HepG2 (cell line): Measurements from ENCODE around the gene KANSL1. TPM values are rescaled to one million over a fixed set of nuclear protein-coding genes. Genes with fewer than 3 reads are reported as not detected.

Source experiments
- ARHGAP35 ChIP-seq: sonication (generic); formaldehyde crosslinking; IDR thresholded peaks from 2 replicates; pipeline ENCODE4 v1.9.0; 2022; ENCODE audit warnings: mild to moderate bottlenecking, inconsistent platforms, moderate library complexity, missing genetic modification reagents, borderline replicate concordance
- CCDC6 ChIP-seq: sonication (generic); formaldehyde crosslinking; IDR thresholded peaks from 2 replicates; pipeline ENCODE4 v1.8.1; 2022; ENCODE audit warnings: mild to moderate bottlenecking, missing genetic modification reagents, moderate library complexity
- E2F1 ChIP-seq: sonication (generic); formaldehyde crosslinking; IDR thresholded peaks from 2 replicates; pipeline ENCODE4 v1.5.0; 2020; ENCODE audit warnings: missing genetic modification reagents
- GMEB1 ChIP-seq: sonication (generic); formaldehyde crosslinking; IDR thresholded peaks from 2 replicates; pipeline ENCODE4 v1.5.1; 2020; ENCODE audit warnings: missing genetic modification reagents, mild to moderate bottlenecking, borderline replicate concordance
- HDAC1 ChIP-seq: sonication (generic); formaldehyde crosslinking; IDR thresholded peaks from 2 replicates; pipeline ENCODE4 v1.5.1; 2020; ENCODE audit warnings: mild to moderate bottlenecking, missing genetic modification reagents
- HMG20A ChIP-seq: IDR thresholded peaks from 2 replicates; pipeline ENCODE4 v1.6.1; 2016; ENCODE audit warnings: borderline replicate concordance
- KLF13 ChIP-seq: sonication (generic); formaldehyde crosslinking; IDR thresholded peaks from 2 replicates; pipeline ENCODE4 v1.4.0; 2020; ENCODE audit warnings: mild to moderate bottlenecking, missing genetic modification reagents
- MED13 ChIP-seq: sonication (generic); formaldehyde crosslinking; IDR thresholded peaks from 2 replicates; pipeline ENCODE4 v1.5.0; 2020; ENCODE audit warnings: missing genetic modification reagents
- NR0B2 ChIP-seq: sonication (generic); formaldehyde crosslinking; IDR thresholded peaks from 2 replicates; pipeline ENCODE4 v1.4.0; 2020; ENCODE audit warnings: mild to moderate bottlenecking, missing genetic modification reagents
- ONECUT2 ChIP-seq: sonication (generic); formaldehyde crosslinking; IDR thresholded peaks from 2 replicates; pipeline ENCODE4 v1.4.0; 2020; ENCODE audit warnings: missing genetic modification reagents
- RAD21 ChIP-seq: fragments of 450-650 bp; formaldehyde crosslinking; IDR thresholded peaks from 2 replicates; pipeline ENCODE4 v1.5.0; 2020; ENCODE audit warnings: mild to moderate bottlenecking
- RFX3 ChIP-seq: IDR thresholded peaks from 2 replicates; pipeline ENCODE4 v1.6.1; 2016; ENCODE audit warnings: missing biosample characterization, missing genetic modification reagents
- SOX5 ChIP-seq: IDR thresholded peaks from 2 replicates; pipeline ENCODE4 v1.6.1; 2016; ENCODE audit warnings: borderline replicate concordance
- TAF1 ChIP-seq: sonication (generic); formaldehyde crosslinking; IDR thresholded peaks from 2 replicates; pipeline ENCODE4 v1.4.0; 2020; ENCODE audit warnings: missing genetic modification reagents
- THAP9 ChIP-seq: sonication (generic); formaldehyde crosslinking; IDR thresholded peaks from 2 replicates; pipeline ENCODE4; 2020; ENCODE audit warnings: missing genetic modification reagents, mild to moderate bottlenecking, borderline replicate concordance
- TRIM24 ChIP-seq: sonication (generic); formaldehyde crosslinking; IDR thresholded peaks from 2 replicates; pipeline ENCODE4 v1.8.0; 2022; ENCODE audit warnings: mild to moderate bottlenecking, missing genetic modification reagents
- ZBTB20 ChIP-seq: sonication (generic); formaldehyde crosslinking; IDR thresholded peaks from 2 replicates; pipeline ENCODE4 v1.8.1; 2023; ENCODE audit warnings: missing genetic modification reagents, low read depth, mild to moderate bottlenecking, borderline replicate concordance
- ZNF431 ChIP-seq: sonication (generic); formaldehyde crosslinking; IDR thresholded peaks from 2 replicates; pipeline ENCODE4 v1.9.0; 2022; ENCODE audit warnings: missing genetic modification reagents, low read depth, mild to moderate bottlenecking, borderline replicate concordance
- ZNF678 ChIP-seq: sonication (generic); formaldehyde crosslinking; IDR thresholded peaks from 2 replicates; pipeline ENCODE4 v1.4.0; 2020; ENCODE audit warnings: mild to moderate bottlenecking, missing genetic modification reagents
- ZNF75D ChIP-seq: sonication (generic); formaldehyde crosslinking; IDR thresholded peaks from 2 replicates; pipeline ENCODE4 v1.8.1; 2023; ENCODE audit warnings: missing genetic modification reagents, mild to moderate bottlenecking, borderline replicate concordance
- ZNF766 ChIP-seq: sonication (generic); formaldehyde crosslinking; IDR thresholded peaks from 2 replicates; pipeline ENCODE4 v1.5.0; 2020; ENCODE audit warnings: missing genetic modification reagents, borderline replicate concordance
- ZNF768 ChIP-seq: sonication (generic); formaldehyde crosslinking; IDR thresholded peaks from 2 replicates; pipeline ENCODE4 v1.4.0; 2020; ENCODE audit warnings: missing genetic modification reagents
- ZUFSP ChIP-seq: sonication (generic); formaldehyde crosslinking; IDR thresholded peaks from 2 replicates; pipeline ENCODE4 v1.9.0; 2021; ENCODE audit warnings: missing genetic modification reagents, mild to moderate bottlenecking, borderline replicate concordance
- polyA plus RNA-seq, 8 experiments: library from polyadenylated mRNA; depleted of rRNA in 3 of 8; stranded (reverse) in 7 of 8; unstranded in 1 of 8; fragments of >200 nt; fragmentation: Illumina TruSeq in 4 of 8; extraction: Trizol in 4 of 8; gene quantifications; 2 replicates each; pipeline versions ENCODE4 v1.2.1 to v1.2.3, GENCODE V29; 2011 to 2016; ENCODE audit warnings: low read depth in 4 of 8, missing spikeins in 1 of 8, mixed read lengths in 1 of 8; ENCODE audit not compliant: insufficient read depth in 1 of 8
- total RNA-seq, 5 experiments: library from RNA; depleted of rRNA; stranded (reverse); fragments of >200 nt; fragmentation: Illumina TruSeq; extraction: Trizol; gene quantifications; 2 replicates each; pipeline ENCODE4 v1.2.3, GENCODE V29; 2016; ENCODE audit warnings: low read depth in 1 of 5

The KANSL1 gene
- total and polyA plus RNA-seq, 2 of the 13 experiments (the other 11 are each of a cell fraction or from before 2014, with no cell fraction given) = 24.0 to 59.6 TPM

- TF ChIP-seq RFX3 (CRISPR knock-in tag) (no peak), ZBTB20 (CRISPR knock-in tag) (no peak), ZNF766 (CRISPR knock-in tag) (no peak), ARHGAP35 (no peak), MED13 (CRISPR knock-in tag) (no peak), ONECUT2 (CRISPR knock-in tag) (no peak), THAP9 (CRISPR knock-in tag) (no peak), ZNF678 (CRISPR knock-in tag) (no peak), ZNF768 (CRISPR knock-in tag) (no peak), CCDC6 (no peak), ZNF431 (CRISPR knock-in tag) (no peak; the same call in 1 of the 2 replicates), E2F1 (CRISPR knock-in tag) (0 out of 2 replicates have a peak, but pooled peaks have one; percentile 8), GMEB1 (CRISPR knock-in tag) (no peak), HDAC1 (no peak), NR0B2 (CRISPR knock-in tag) (0 out of 2 replicates have a peak, but pooled peaks have one; percentile 43), TAF1 (CRISPR knock-in tag) (peak; percentile 49; the same call in 1 of the 2 replicates), TRIM24 (no peak), ZNF75D (CRISPR knock-in tag) (no peak), SOX5 (CRISPR knock-in tag) (no peak), HMG20A (CRISPR knock-in tag) (no peak), KLF13 (CRISPR knock-in tag) (no peak), ZUFSP (CRISPR knock-in tag) (no peak), RAD21 (CRISPR knock-in tag) (no peak)
These were observed 634 bp downstream of the KANSL1 start (continued) for GRCh38 chr17:46192439-46193150.
